Fibroblast of mammary gland (primary cell): ENCODE data around the gene HSBP1.
A peak's percentile ranks its signal among the peaks of the same experiment; 100 is the strongest.

Experiments used
- DNase-seq: peaks from one replicate; pipeline ENCODE4 v3.0.0-alpha.2; 2010; ENCODE audit warnings: low read depth
- H3K4me3 ChIP-seq: 2 replicates; pipeline ENCODE4 v1.5.1; 2011; ENCODE audit warnings: low read depth, mild to moderate bottlenecking, low read length, moderate library complexity; ENCODE audit not compliant: control insufficient read depth
- TF ChIP-seq, protein P1 (sequence below): conservative IDR thresholded peaks from 2 replicates; pipeline ENCODE4 v1.5.1; 2011; ENCODE audit warnings: low read depth, low read length, inconsistent platforms; ENCODE audit not compliant: control insufficient read depth, insufficient read depth

The HSBP1 gene

DNA sequence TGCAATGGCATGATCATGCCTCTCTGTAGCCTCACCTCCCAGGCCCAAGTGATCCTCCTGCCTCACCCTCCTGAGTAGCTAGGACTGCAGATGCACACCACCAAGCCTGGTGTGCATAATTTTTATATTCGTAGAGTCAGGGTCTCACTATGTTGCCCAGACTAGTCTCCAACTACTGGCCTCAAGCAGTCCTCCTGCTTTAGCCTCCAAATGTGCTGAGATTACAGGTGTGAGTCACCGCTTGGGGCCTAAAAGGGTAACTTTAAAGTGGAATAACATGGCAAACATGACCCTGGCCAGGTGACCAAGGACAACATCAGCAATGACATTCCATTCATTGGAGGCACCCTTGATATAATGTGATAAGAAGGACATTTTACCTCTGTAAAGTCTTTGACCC lies 26.1 kb downstream of the HSBP1 start:
- H3K4me3 ChIP-seq = no peak overlapping the region
- DNase-seq = no peak
- TF ChIP-seq, protein P1, sequence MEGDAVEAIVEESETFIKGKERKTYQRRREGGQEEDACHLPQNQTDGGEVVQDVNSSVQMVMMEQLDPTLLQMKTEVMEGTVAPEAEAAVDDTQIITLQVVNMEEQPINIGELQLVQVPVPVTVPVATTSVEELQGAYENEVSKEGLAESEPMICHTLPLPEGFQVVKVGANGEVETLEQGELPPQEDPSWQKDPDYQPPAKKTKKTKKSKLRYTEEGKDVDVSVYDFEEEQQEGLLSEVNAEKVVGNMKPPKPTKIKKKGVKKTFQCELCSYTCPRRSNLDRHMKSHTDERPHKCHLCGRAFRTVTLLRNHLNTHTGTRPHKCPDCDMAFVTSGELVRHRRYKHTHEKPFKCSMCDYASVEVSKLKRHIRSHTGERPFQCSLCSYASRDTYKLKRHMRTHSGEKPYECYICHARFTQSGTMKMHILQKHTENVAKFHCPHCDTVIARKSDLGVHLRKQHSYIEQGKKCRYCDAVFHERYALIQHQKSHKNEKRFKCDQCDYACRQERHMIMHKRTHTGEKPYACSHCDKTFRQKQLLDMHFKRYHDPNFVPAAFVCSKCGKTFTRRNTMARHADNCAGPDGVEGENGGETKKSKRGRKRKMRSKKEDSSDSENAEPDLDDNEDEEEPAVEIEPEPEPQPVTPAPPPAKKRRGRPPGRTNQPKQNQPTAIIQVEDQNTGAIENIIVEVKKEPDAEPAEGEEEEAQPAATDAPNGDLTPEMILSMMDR = no peak

DNA sequence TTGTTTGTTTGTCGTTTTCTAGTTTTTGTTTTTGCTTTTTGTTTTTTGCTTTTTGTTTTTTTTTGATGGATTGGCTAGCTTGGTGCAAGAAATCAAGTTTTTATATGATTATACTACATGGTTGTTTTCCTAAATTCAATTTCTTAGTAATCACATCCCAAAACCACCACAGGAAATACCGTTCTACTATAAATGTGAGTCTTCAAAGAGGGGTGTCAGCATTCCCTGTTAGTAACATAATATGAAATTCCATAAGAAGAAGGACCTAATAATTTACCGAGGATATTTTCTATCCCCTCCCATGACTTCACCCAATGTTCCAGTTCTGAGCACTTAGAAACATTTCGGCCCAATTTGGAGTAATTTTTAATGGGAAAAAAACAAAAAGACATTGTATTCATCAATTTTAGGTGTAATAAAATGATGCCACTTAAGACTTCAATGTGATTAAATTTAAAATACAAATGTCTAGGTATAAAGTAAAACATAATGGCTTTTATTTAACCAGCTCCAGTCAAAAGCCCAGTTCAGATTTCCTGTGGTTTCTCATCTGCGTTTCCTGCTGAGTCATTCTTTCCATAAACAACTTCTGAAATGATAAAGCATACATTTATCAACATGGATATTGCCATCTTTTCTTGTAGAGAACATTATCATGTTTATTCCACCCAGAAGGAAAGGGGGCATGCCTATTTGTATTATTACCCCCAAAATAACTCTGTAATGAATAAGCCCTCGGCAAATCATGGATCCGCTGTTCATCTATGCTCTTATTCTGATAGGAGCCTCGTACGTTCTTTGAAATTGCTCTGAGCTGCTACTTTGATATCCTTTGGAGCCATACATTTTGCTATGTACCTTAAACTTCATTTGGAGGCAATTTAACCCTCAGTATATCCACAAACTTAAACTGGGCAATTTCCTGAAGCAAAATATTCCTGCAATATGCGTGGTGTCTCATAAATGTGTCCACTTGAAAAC lies 28.1 kb downstream of the HSBP1 start:
- peak; percentile 65 for DNase-seq
- TF ChIP-seq, protein P1 = no peak
- H3K4me3 ChIP-seq = no peak overlapping the region

DNA sequence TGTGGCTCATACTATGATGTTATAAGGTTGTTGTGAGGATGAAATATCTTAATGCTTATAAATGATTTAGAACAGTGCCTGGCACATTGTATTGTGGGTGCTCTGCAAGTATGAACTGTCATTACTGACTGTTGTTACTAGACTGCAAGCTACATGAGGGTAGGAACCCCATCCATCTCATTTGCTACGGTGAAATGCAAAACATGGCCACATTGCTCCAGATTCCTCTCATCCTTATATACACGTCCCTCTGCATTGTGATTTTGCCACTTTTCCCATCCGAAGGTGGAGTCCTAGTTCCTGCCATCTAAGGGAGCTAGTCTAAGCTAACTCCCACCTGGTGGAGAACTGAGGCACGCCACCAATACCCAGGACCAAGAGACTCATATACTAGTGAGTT lies 29.8 kb downstream of the HSBP1 start:
- no peak overlapping the region for H3K4me3 ChIP-seq
- DNase-seq = no peak
- TF ChIP-seq, protein P1 = no peak

DNA sequence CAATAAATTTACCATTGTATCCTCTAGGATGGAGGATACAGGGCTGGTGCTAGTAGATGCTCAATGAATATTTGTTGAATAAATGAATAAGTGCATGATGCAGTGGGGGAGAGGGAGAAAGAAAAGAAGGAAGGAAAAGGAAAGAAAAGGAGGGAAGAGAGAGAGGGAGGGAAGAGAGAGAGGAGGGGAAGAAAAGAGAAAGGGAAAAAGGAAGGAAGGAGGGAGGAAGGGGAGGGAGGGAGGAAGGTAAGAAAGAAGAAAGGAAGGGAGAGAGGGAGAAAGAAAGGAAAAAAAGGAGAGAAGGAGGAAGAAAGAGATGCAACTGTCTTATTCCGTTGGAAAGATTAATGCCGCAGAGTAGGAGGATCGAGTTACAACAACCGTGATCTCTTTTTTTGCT lies 30.4 kb downstream of the HSBP1 start:
- DNase-seq = no peak
- no peak overlapping the region for H3K4me3 ChIP-seq
- TF ChIP-seq, protein P1 = no peak

DNA sequence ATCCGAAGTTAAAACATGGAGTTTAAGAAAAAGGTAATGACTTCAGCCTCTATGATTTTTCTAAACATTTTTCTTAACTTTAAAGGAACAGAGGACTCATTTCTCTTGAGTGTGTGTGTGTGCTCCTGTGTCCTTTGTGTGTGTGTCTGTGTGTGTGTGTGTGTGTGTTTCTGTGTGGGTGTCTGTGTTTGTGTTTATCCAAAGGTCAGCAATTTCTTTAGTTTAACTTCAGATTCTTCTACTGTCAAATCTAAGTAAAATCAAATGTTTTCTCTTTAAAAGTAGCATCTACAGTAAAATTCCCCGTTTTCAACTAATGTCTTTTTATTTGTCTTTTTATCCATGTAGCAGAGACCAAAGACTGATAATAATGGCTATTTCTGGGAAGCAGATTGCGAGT lies 31.8 kb downstream of the HSBP1 start:
- DNase-seq = no peak
- TF ChIP-seq, protein P1 = no peak
- H3K4me3 ChIP-seq = no peak overlapping the region

DNA sequence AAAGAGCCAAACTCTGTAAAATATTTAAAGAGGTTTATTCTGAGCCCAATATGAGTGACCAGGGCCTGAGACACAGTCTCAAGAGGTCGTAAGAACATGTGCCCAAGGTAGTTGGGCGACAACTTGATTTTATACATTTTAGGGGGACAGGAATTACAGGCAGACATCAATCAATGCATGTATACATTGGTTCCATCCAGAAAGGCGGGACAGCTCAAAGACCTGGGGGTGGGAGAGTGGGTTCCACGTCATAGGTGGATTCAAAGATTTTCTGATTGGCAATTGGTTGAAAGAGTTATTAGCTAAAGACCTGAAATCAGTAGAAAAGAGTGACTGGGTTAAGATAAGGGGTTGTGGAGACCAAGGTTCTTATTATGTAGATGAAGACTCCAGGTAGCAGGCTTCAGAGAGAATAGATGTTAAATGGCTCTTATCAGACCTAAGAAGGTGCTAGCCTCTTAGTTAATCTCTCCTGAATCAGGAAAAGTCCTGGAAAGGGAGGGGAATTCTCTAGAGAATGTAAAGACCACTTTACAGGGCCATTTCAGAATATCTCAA lies 32.4 kb downstream of the HSBP1 start:
- no peak for DNase-seq
- TF ChIP-seq, protein P1 = no peak
- H3K4me3 ChIP-seq = no peak overlapping the region
